K562 (cell line): Measurements from ENCODE around the gene RNF151. TPM values are rescaled to one million over a fixed set of nuclear protein-coding genes. Genes with fewer than 3 reads are reported as not detected.

Experiments used
- AFF4 ChIP-seq: sonication (generic); formaldehyde crosslinking; IDR thresholded peaks from 2 replicates; pipeline ENCODE4 v1.8.0; 2023; ENCODE audit warnings: mild to moderate bottlenecking, missing genetic modification reagents
- CTBP1 ChIP-seq: fragments of 450-650 bp; IDR thresholded peaks from 2 replicates; pipeline ENCODE4 v1.6.1; 2016; ENCODE audit warnings: borderline replicate concordance
- E4F1 ChIP-seq: fragments of 250-450 bp; sonication (Bioruptor Pico); IDR thresholded peaks from 2 replicates; pipeline ENCODE4 v1.5.0; 2021; ENCODE audit warnings: mild to moderate bottlenecking, borderline replicate concordance
- ELF4 ChIP-seq: fragments of 450-650 bp; formaldehyde crosslinking; IDR thresholded peaks from 2 replicates; pipeline ENCODE4 v1.4.0; 2022; ENCODE audit warnings: missing genetic modification characterization
- FOXA1 ChIP-seq: fragments of 450-650 bp; IDR thresholded peaks from 2 replicates; pipeline ENCODE4 v1.6.1; 2016; ENCODE audit warnings: mild to moderate bottlenecking, borderline replicate concordance
- IFI16 ChIP-seq: fragments of 250-450 bp; sonication (Bioruptor Pico); IDR thresholded peaks from 2 replicates; pipeline ENCODE4 v2.1.2; 2022; ENCODE audit warnings: mild to moderate bottlenecking, inconsistent platforms
- MECOM ChIP-seq: fragments of 250-450 bp; sonication (Bioruptor Pico); IDR thresholded peaks from 2 replicates; pipeline ENCODE4 v1.8.0; 2022; ENCODE audit warnings: inconsistent platforms
- MEF2A ChIP-seq: IDR thresholded peaks from 2 replicates; pipeline ENCODE4 v1.6.1; 2011; ENCODE audit warnings: low read depth, mild to moderate bottlenecking, low read length, moderate library complexity; ENCODE audit not compliant: control insufficient read depth
- PCBP1 ChIP-seq: fragments of 200-400 bp; formaldehyde crosslinking; IDR thresholded peaks from 2 replicates; pipeline ENCODE4 v1.6.1; 2018; ENCODE audit warnings: mild to moderate bottlenecking, low read depth, low read length; ENCODE audit not compliant: poor library complexity, severe bottlenecking
- RBBP5 ChIP-seq: fragments of 200-600 bp; sonication (generic); IDR thresholded peaks from 2 replicates; pipeline ENCODE4 v1.6.1; 2012; ENCODE audit warnings: borderline replicate concordance, mild to moderate bottlenecking, low read length, control low read depth, inconsistent platforms; ENCODE audit not compliant: insufficient read depth, poor library complexity, severe bottlenecking
- ZNF316 ChIP-seq: fragments of 450-650 bp; IDR thresholded peaks from 2 replicates; pipeline ENCODE4 v1.6.1; 2016
- ZNF324 ChIP-seq: fragments of 250-450 bp; sonication (Bioruptor Pico); IDR thresholded peaks from 2 replicates; pipeline ENCODE4 v1.4.0; 2020; ENCODE audit warnings: mild to moderate bottlenecking
- polyA plus RNA-seq, 8 experiments: library from polyadenylated mRNA; depleted of rRNA in 4 of 8; stranded (reverse) in 5 of 8; unstranded in 3 of 8; fragments of >200 nt; fragmentation: Nextera tagmentation in 2 of 8; fragmentation: Illumina TruSeq in 1 of 8; extraction: Ambion mirVana in 2 of 8; extraction: Trizol in 1 of 8; gene quantifications; 2 replicates each; pipeline versions ENCODE4 v1.2.1 to v1.2.3, GENCODE V29; 2011 to 2014; ENCODE audit warnings: inconsistent platforms in 1 of 8, missing spikeins in 1 of 8
- total RNA-seq, 7 experiments: library from RNA; depleted of rRNA in 6 of 7; stranded (reverse); fragments of >200 nt in 6 of 7; fragmentation: Illumina TruSeq in 2 of 7; extraction: Trizol in 2 of 7; gene quantifications; 2 replicates each; pipeline versions ENCODE4 v1.2.1 to v1.2.3, GENCODE V29; 2011 to 2021; ENCODE audit warnings: low replicate concordance in 1 of 7
- TF ChIP-seq, protein P1 (sequence below): sonication (generic); formaldehyde crosslinking; IDR thresholded peaks from 2 replicates; pipeline ENCODE4 v1.8.1; 2023; ENCODE audit warnings: mild to moderate bottlenecking, missing genetic modification reagents, moderate library complexity

RNF151 gene
- total and polyA plus RNA-seq, 9 of the 15 experiments (the other 6 are each of a cell fraction or from before 2014, with no cell fraction given), result not detected

- no peak for TF ChIP-seq E4F1
- TF ChIP-seq, protein P1, sequence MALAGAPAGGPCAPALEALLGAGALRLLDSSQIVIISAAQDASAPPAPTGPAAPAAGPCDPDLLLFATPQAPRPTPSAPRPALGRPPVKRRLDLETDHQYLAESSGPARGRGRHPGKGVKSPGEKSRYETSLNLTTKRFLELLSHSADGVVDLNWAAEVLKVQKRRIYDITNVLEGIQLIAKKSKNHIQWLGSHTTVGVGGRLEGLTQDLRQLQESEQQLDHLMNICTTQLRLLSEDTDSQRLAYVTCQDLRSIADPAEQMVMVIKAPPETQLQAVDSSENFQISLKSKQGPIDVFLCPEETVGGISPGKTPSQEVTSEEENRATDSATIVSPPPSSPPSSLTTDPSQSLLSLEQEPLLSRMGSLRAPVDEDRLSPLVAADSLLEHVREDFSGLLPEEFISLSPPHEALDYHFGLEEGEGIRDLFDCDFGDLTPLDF (CRISPR knock-in tag), result peak; percentile 71
- TF ChIP-seq ZNF324, result no peak
- no peak for TF ChIP-seq ELF4 (CRISPR knock-in tag)
- no peak for TF ChIP-seq ZNF316
- TF ChIP-seq CTBP1, result no peak; the same call in 1 of the 2 replicates
- TF ChIP-seq PCBP1, result peak; percentile 96
- 0 out of 2 replicates have a peak, but pooled peaks have one; percentile 10 for TF ChIP-seq MEF2A
- TF ChIP-seq IFI16, result no peak
- no peak for TF ChIP-seq MECOM (CRISPR knock-in tag)
- TF ChIP-seq RBBP5, result peak; percentile 99
- no peak for TF ChIP-seq FOXA1
- TF ChIP-seq AFF4 (CRISPR knock-in tag), result peak; percentile 96
Measured at GRCh38 chr16:1964506-1965395, 1.9 kb upstream of the RNF151 start, which contains the start of gene RPS2 (continued).
